HG02759 (cell line): ENCODE measurements around the gene ABCF2.

Source experiments
- ATAC-seq: cut with Tn5 transposase; IDR thresholded peaks from one replicate; pipeline ENCODE4 v1.9.1; 2021; ENCODE audit warnings: mild to moderate bottlenecking, moderate library complexity; ENCODE audit not compliant: unreplicated experiment

Gene ABCF2

DNA sequence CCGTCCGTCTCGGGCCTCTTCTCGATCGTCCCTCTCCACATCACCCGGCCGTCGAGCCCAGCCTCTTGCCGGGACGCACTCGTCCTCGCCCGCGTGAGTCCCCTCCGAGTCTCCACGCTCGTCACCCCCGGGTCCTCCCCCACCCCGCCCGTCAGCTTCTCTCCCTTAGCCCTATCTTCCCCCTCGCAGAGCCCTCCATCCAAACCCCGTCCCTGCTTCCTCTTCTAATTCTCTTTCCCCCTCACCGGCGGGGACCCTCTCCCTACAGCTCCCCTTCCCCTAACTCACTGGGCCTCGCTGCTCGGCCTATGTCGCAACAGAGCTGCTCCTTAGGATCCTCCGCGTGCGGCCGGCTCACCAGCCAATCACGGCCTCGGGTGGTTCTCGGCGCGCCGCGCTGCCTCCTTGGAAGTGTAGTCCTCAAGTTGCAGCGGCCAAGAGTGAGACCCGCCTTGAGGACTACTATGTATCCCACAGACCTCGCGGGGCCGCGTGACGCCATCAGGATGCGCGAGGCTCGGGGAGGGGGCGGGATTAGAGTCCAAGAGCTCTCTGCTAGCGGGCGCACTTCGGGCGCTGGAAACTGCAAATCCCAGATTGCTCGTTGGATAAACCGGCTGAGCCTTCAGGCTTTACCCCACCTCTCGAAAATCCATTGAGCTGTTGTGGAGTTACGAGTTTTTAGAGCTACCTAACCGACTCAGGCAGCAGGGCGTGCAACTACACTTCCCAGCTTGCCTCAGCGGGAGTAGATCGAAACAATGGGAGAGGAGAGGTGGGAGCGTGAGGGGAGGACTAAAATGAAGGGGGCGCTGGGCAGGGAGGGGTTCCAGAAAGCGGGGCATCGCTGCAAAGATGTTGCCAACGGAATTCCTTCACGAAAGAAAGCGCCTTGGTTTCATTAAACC is at the start of gene ABCF2:
ABCF2 (minus strand) TSS at position 331 of the 908 bp plus-strand sequence. CDS start 747 bp downstream, outside the sequence.
- peak; percentile 99 for ATAC-seq

DNA sequence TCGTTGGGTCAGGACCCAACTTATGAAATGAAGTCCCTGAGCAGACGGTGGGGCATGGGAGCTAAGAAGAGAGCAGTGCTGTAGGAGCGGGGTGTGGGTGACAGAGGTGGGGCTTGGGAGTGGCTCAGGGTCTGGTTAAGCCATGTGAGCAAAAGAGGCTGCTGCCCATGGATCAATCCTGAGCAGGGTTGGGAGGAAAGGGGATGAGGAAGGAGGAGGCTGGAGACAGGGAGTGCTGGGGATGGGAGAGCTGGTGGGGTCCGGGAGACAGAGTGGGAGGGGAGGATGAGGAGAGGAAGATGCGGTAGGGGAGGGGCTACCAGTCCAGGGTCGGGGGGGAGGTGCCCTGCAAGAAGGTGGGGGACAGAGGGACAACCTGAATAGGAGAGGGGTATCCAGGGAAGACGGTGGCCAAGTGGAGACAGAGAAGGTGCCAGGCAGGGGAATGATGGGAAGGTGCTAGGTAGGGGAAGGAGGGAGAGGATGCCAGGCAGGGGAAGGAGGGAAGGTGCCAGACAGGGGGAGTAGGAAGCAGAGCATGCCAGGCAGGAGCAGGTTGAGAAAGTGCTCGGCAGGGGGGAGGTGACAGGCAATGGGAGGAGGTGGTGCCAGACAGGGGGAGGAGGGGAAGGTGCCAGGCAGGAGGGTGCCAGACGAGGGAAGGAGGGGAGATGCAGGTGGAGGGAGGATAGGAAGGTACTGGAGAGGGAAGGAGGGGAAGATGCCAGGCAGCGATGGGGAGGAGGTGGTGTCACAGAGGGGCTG is 49.0 kb upstream of the ABCF2 start:
- no peak for ATAC-seq

DNA sequence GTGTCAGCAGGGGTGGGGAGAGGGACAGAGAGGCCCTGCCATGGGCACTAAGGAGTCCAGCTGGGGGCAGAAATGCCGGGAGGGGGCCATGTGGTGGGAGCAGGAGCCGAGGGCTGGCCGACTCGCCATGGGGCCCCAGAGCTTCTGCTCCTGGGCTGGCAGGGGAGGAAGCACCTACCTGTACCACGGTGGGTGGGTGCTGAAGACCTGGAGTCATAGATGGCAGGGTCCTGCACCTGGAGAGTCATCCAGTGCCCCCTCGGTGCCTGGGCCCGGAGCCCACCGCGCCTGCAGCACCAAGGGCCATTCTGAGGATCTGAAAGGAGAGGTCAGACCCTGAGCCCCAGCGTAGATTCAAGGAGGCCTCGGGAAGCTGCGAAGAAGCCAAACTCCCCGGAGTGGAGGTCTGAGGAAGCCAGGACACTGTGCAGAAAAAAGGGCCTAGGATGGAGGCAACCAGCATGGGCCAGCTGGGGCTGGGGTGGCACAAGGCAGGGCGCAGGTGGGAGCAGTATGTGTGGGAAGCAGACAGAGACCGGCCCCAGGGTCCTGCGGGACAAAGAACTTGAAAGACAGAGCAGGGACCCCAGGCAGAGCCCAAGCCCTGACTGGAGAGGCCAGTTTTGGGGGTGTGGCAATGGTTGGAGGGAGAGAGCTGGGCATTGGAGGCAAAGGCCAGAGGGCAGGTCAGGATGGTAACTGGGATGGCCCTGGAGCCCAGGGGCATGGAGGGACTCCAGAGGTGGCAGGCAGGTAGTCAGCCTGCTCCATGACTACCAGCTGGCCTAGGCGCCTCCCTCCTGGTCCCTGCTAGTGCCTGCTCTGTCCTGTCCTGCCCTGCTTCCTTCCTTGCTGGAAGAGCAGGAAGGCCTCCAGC is 48.2 kb upstream of the ABCF2 start:
- no peak for ATAC-seq

DNA sequence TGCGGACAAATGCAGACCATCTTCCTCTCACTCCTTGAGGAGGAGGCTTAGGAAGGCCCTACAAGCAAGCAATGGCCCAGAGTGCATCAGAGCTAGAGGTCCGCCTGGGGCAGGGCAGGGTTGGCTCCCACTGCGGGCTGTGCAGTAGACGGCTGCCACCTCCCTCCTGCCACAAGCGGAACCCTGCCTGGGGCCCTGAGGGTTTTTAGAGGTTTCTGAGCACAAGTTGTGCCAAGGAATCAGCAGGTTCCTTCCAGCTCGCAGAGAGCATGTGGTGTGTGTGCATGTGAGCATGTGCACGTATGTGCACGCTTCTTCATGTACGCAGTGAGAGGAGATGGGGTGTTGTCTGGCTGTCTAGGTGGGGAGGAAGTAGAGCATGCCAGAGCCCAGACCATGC is 47.4 kb upstream of the ABCF2 start:
- ATAC-seq: no peak

DNA sequence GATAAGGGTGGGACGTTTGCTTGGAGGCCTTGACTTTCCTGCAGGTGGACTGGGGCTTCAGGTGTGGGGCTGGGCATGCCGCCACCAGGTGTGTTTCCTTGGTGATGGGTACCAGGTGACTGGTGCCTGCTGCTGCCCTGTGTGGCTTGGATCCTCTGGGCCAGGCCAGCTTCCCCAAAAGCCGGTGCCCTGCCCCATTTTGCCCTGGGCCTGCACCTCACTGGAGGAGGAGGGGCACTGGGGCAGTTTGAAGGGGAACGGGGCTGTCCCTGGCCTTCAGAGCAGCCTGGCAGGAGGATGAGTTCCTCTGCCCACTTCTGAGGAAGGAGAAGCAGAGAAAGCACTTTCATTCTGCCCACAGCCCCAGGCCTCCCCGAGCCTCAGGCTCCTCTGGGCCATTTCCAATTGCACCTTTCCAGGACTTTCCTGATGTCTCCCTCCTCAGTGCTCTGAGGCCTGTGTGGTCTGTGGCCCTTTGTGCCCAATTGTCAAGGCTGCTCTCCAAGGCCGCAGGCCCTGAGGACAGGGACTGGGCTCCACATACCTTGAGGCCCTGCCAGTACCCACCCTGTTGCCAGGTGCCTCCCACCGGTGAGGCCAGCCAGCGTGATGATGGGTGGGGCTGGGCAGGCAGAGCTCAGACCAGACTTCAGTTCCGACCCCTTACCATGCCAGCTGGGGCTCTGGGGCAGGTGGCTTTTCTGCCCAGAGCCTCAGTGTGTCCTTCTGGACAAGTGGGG is 46.8 kb upstream of the ABCF2 start:
- ATAC-seq: no peak

DNA sequence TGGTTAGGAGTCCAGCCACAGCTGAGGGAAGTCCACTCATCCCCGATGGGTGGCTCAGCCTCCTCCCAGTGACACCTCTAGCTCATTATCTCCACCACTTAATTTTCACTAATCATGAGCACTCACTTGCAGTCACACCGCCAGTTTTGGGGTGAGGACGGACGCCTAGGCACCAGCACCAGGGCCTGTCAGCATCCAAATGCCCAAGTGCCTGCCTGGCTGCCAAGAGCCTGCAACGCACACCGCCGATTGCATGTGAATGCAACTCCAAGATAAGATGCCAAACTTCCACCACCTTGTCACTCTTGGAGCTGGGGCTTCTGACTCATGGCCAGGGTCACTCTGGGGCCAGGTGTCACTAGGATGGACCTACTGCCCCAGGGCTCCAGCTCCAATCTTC is 45.9 kb upstream of the ABCF2 start:
- ATAC-seq: no peak

DNA sequence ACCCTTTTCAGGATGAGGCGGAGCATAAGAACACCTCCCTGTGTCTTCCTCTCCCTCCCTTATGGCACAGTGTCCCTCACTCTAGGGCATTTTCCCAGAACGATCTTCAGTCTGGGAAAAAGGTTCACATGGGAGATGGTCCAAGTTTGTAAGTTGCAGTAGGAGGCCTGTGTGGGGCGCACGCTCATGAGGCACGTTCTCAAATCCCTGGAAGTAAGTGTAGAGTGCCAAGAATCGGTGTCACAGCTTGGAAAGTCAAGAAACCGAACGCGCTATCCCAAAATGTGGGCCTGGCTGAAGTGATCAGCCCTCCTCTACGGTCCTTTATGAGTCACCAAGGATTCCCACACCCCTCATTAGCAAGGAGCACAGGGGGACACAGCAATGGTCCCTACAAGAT is 45.4 kb upstream of the ABCF2 start:
- ATAC-seq: no peak

DNA sequence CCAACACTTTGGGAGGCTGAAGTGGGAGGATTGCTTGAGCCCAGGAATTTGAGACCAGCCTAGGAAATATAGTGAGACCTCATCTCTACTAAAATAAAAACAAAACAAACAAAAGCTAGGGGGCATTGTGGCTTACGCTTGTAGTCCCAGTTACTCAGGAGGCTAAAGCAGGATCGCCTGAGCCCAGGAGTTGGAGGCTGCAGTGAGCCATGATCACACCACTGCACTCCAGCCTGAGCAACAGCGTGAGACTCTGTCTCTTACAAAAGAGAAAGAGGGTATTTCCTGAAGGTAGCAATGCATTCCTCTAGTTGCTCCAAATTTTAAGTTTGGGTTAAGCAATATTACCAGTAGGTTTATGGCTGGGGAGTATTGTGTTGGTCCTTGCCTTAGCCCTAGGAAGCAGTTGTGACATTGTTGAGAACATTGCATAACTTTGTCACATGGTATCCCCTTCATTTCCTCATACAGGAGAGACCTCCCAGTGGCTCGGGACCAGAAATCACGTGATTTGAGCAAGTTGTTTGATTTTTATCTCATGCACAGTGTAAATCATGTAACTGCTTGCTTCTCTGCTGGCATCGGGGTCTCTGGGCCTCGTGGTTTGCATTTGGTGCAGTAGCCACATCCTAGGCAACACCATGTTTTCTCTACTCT is 44.8 kb upstream of the ABCF2 start:
- ATAC-seq: no peak

DNA sequence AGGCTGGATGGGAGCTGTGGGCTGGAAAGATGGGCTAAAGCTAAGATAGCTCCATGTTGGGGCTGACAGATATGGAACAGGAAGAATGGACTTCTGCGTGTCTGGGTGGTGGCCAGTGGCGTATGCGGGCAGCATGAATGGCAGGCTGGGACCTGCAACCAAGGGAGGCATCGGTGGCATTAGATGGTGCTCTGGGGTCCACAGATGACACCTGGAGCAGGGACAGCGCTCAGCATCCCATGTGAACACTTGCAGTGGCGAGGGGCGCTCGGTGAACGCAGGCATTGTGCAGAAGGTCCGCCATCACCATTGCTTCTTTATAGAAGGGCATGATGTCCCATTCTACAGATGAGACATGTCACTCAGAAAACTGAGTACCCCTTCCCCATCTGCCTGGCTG is 42.5 kb upstream of the ABCF2 start:
- no peak for ATAC-seq

DNA sequence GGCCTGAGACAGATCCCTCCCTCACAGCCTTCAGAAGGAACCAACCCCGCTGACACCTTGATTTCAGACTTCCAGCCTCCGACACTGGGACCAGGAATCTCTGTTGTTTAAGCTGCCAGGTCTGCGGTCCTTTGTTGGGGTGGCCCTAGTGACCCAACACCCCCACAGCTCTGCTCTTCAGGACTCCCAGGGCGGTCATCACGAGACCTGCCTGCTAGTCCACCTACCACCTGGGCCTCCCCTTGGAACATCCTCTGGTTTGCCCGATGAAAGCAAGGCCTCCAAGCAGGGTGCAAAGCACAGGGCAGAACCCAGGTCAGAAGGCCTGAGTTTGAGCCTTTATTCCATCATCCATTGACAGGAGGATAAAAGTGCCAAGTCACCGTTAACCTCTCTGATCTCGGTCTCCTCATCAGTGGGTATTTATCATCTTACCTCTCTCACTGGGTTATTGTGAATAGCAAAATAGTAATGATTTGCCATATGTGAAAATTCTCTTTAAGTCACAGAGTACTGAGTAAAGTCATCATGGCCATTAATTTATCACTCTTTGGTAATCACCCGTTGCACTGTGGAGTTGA is 38.4 kb upstream of the ABCF2 start:
- no peak for ATAC-seq

DNA sequence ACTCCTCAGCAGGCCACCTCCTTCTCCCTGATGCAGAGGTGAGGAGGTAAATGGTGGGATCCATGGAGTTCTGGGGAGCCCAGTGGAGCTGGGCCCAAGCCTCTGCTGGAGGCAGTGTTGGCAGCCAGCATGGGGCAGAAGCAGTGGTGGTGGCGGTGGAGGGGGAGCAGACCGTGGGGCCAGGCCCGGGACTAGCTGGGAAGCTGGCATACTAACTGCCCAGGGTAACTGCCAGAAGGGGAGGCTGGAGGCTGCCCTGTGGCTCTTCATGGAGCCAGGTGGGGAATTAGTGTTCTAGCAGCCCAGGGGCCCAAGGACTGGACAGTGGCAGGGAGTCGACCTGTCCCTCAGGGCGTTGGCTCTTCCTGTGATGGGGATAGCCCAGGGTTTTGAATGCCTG is 37.6 kb upstream of the ABCF2 start:
- no peak for ATAC-seq

DNA sequence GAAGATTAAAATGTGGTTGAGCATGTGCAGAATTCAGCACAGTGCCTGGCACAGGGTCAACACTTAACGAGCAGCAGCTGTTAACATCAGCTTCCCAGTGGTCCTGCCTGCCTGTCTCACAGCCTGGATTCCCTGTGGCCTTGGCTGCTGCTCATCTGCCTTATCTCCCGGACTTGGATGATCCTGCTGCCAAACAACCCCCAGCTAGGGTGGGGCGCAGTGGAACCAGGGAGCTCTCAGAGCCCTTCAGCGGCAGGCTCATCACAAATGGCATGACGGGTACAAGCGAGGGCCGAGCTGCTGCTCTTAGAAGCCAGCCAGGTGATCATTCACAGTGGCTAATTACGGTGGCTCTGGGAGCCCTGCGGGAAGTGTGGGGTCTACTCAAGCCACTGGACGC is 34.5 kb upstream of the ABCF2 start:
- ATAC-seq: no peak

DNA sequence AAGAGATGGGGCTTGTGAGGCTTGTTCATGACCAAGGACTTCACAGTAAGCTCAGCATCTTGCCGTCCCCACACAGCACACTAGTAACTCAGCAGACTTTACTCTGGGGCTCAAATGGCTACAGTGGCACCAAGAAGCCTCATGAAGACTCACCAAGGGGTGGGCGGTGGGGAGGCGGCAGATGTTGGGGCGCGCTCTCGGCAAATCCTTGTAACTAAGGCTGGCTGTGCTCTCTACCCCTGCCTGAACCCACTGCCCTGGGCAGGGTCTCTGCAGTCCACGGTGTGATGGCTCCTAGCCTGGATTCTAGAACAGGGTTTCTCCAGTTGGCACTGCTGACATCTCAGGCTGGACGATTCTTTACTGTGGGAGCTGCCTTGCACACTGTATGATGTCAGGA is 33.9 kb upstream of the ABCF2 start:
- ATAC-seq: no peak

DNA sequence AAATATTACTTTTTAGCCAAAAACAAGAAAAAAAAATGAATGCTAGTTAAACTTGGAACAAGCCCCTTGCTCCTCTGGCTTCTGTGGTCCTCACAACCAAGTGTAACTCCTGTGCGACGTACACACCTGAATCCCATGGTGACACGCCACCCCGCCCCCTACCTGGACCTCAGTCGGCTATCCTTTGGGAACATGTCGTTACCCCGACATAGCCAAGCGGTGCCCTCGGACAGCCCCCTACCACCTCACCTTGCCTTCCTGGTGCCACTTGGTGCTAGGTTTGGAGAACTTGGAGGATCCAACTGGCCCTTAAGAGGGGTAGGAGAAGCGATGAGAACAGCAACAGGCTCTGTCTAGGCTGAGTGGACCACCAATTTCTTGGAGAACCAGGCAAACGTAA is 33.5 kb upstream of the ABCF2 start:
- no peak for ATAC-seq

DNA sequence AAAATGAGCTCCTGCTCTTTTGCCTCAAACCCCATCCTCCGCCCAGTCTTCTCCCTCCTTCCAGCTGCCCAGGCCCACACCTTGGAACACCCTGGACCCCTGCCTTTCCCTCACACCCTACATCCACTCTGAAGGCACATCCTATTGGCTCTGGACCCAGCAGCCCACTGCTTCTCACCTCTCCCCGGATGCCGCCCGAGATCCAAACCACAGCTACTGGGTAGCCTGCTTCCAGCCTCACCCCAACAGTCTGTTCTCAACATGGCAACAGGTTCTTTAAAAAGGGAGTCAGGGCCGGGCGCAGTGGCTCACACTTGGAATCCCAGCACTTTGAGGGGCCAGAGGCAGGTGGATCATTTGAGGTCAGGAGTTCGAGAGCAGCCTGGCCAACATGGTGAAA is 31.0 kb upstream of the ABCF2 start:
- no peak for ATAC-seq

DNA sequence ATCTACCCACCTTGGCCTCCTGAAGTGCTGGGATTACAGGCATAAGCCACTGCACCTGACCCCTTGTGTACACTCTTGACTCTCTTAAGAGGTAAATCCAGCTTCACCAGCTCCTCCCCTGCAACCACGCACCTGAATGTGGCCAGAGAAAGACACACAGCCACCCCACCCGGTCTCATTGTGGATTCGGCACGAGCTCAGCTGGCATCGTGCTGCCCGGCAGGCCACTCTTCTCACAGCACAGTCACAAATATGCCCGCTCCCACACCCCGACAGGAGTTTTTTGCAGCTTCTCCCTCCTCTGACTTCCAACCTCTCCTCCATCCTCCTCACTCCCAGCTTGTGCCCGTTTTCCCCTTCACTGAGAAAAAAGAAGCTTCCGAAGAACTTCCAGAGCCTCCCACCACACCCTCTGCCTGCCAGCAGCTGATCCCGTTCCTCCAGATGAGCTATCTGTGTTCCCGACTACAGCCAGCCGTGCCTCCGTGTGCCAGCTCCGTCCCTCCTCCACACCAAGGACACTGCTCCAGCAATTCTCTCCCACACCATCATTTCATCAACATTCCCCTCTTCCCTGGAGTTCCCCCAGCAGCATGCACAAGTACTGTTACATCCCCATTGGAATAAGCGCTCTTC is 29.5 kb upstream of the ABCF2 start:
- no peak for ATAC-seq

DNA sequence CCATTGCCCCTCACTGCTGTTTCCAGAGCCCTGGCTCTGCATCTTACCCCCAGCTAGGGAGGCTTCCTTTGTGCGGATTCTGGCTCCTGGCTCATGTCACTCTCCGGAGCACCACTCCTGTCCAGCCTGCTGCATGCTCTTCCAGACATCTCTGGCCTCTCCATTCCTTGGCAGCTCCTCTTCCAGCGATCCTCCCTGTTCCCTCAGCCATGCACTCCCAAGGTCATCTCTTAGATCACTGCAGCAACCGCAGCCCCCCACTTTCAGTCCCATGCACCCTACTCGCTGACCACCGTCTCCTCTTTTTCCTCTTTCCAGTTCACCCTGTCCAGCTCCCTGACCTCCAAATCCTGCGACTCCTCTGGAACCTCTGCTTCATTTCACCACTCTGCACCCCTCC is 28.4 kb upstream of the ABCF2 start:
- no peak for ATAC-seq

DNA sequence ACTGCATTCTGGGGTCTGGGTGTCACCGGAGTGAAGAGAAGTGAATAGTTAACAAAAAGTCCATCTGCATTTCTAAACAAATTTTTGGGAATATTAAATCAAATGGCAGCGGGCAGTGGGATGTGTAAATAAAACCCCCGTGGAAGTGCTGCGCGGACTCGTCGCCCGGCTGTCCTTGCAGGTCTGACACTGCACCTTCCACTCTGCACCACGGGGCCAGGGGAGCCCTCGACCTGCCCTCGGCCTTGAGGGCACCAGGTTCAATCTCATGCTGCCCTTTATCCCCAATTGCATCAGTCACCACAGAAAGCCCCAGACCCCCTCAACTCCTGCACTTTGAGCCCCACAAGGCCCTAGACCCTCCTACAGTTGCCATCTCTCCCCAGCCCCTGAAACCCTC is 27.8 kb upstream of the ABCF2 start:
- ATAC-seq: no peak

DNA sequence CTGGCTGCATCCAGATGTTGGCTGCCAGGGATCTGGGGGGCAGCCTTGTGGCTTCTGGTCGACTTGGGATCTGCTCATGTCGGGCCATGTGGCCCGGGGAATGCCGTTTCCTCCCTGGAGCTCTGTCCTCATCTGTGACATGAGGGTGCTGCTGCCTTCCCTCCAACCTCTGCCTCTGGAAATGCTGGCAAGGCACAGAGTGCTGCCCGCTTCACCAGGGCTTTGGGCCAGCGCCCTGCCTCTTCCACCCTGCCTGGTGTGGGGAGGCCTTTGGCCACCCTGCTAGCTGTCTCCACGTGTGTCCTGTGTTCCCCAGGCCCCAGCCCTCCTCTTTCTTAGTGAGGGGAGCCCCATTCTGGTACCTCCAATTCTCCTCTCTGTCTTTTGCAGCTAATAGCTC is 27.3 kb upstream of the ABCF2 start:
- ATAC-seq: no peak
